Mammary epithelial cell (primary cell): Measurements from ENCODE around the gene PPP2R5A.

Experiments
- EZH2 ChIP-seq: IDR thresholded peaks from 2 replicates; pipeline ENCODE4 v1.6.1; 2012; ENCODE audit warnings: low read length, inconsistent platforms, borderline replicate concordance
- TF ChIP-seq, protein P1 (sequence below), 2 donors: IDR thresholded peaks in 1 of 2; conservative IDR thresholded peaks in 1 of 2; 2 replicates each; pipeline ENCODE4 v1.5.1; 2011 to 2012; ENCODE audit warnings: inconsistent platforms in 2 of 2, low read length in 2 of 2, mild to moderate bottlenecking in 2 of 2, control low read depth in 1 of 2, low read depth in 1 of 2; ENCODE audit not compliant: insufficient read depth in 1 of 2; ENCODE audit errors: extremely low read depth in 1 of 2

DNA sequence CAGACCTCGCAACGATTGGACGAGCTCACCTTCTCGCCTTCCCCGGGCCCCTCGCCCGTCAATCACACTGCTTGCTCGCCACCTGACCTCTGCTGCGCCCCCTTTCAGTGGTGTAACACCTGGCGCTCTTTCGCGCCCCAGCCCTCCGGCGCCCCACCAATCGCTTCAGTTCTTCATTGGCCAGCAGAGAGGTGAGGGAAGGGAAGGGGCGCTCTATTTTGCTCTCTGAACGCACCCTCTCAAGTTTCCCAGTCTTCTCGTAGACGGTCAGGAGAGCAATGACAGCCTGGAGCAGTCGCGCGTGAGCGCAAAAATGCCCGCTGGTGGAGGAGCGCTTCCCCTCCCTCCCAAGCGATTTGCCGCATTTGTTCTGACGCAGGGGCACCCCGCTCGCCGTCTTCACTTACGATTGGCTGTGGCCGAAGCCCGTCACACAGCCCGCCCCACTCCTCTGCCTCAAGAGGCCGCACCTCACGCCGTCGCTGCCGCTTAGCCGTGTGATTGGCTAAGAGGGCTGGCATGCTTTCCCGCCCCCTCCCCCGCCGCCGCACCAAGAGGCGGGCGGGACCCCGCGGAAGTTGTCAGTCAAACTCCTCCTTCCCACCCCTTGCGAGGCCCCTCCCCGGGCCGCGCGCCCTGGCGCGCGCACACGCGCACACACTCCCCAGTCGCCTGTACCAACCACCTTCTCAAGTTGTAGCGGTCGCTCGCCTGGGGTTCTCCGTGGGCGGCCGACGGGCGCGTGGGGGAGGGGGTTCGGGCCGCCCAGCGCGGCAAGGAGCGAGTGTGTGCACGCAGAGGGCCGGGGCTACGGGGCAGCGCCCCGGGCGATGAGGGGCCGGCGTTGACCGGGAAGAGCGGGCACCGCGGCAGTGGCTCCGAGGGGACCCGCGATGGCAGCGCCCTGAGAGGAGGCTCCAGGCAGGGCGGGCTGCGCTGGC, at the start of gene PPP2R5A:
- TF ChIP-seq, protein P1, sequence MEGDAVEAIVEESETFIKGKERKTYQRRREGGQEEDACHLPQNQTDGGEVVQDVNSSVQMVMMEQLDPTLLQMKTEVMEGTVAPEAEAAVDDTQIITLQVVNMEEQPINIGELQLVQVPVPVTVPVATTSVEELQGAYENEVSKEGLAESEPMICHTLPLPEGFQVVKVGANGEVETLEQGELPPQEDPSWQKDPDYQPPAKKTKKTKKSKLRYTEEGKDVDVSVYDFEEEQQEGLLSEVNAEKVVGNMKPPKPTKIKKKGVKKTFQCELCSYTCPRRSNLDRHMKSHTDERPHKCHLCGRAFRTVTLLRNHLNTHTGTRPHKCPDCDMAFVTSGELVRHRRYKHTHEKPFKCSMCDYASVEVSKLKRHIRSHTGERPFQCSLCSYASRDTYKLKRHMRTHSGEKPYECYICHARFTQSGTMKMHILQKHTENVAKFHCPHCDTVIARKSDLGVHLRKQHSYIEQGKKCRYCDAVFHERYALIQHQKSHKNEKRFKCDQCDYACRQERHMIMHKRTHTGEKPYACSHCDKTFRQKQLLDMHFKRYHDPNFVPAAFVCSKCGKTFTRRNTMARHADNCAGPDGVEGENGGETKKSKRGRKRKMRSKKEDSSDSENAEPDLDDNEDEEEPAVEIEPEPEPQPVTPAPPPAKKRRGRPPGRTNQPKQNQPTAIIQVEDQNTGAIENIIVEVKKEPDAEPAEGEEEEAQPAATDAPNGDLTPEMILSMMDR (conservative IDR thresholded peaks at IDR 0.05 in 1 of 2, IDR thresholded peaks at IDR 0.05 in 1 of 2; ENCODE audit: extremely low read depth in 1 of 2, insufficient read depth in 1 of 2, low read depth in 1 of 2, low read length in 2 of 2): peak in 1 of 2 donors; percentile 28
- TF ChIP-seq EZH2: no peak
